ENCODE results near the gene AK8. TPM values are rescaled to one million over a fixed set of nuclear protein-coding genes. Genes with fewer than 3 reads are reported as not detected.

Gene AK8
- total RNA-seq, 1 experiment from 2014 or later = 2.5 TPM

- Histone ChIP-seq H3K9me3 (ENCODE audit: control insufficient read depth in 1 of 2, insufficient read depth in 1 of 2, low read depth in 1 of 2, low read length in 2 of 2) (no peaks in the 10 kb centered on the region), H3K9me2 (ENCODE audit: insufficient read depth) (no peaks in the 10 kb centered on the region), H3K36me3 (ENCODE audit: control insufficient read depth in 1 of 2, insufficient read depth in 2 of 2, low read length in 2 of 2) (no peaks in the 10 kb centered on the region), H3K27me3 (ENCODE audit: insufficient read depth, low read length) (no peaks in the 10 kb centered on the region), H3K4me1 (ENCODE audit: control insufficient read depth in 1 of 2, insufficient read depth in 2 of 2, low read length in 2 of 2) (no peaks in the 10 kb centered on the region), H2AFZ (ENCODE audit: low read depth, low read length, poor library complexity, severe bottlenecking) (no peak overlapping the region), H3K27ac (ENCODE audit: low read depth, low read length) (no peak overlapping the region), H3K79me2 (ENCODE audit: insufficient read depth, low read length) (no peaks in the 10 kb centered on the region), H3K4me2 (ENCODE audit: low read length) (no peak overlapping the region), H3K9ac (ENCODE audit: low read length) (no peak overlapping the region), H3K4me3 (replicated peaks in 1 of 2; ENCODE audit: low read depth in 1 of 2, low read length in 2 of 2) (no peak overlapping the region), H4K20me1 (ENCODE audit: insufficient read depth) (no peaks in the 10 kb centered on the region)
- no TSS peak for BruUV-seq (replicated peaks)
- ChIA-PET CTCF (no interaction called here), POLR2A (no interaction called here), RAD21 (ENCODE audit: low non-redundant PET in 1 of 2, low total read pairs in 2 of 2, uncharacterized antibody in 2 of 2, unreplicated experiment in 2 of 2) (no interaction called here)
- ATAC-seq = no peak; the same call in 1 of the 2 replicates
- no peak for DNase-seq (ENCODE audit: low read depth, low spot score)
- intact Hi-C loops (cut with micrococcal nuclease) = no loop called here
- no peak for TF ChIP-seq EZH2 (IDR thresholded peaks at IDR 0.05)
- TF ChIP-seq CEBPB (IDR thresholded peaks at IDR 0.05; ENCODE audit: low read depth) = no peak
- TF ChIP-seq JUND (IDR thresholded peaks at IDR 0.05) = no peak
- no peak for TF ChIP-seq SIN3A (IDR thresholded peaks at IDR 0.05; ENCODE audit: low read depth)
- no peak for TF ChIP-seq ZFX (IDR thresholded peaks at IDR 0.05)
- TF ChIP-seq CTCF (IDR thresholded peaks at IDR 0.05 in 2 of 3, conservative IDR thresholded peaks at IDR 0.05 in 1 of 3; ENCODE audit: borderline replicate concordance in 1 of 3, insufficient read depth in 1 of 3, low read depth in 2 of 3, low read length in 2 of 3) = no peak
- no peak for TF ChIP-seq YY1 (IDR thresholded peaks at IDR 0.05; ENCODE audit: extremely low read depth, insufficient replicate concordance, low read depth, low read length)
- TF ChIP-seq SRF (IDR thresholded peaks at IDR 0.05; ENCODE audit: low read depth) = no peak
- TF ChIP-seq RAD21 (IDR thresholded peaks at IDR 0.05; ENCODE audit: low read depth) = no peak
- TF ChIP-seq EZH2phosphoT487 (IDR thresholded peaks at IDR 0.05; ENCODE audit: borderline replicate concordance) = no peak
- TF ChIP-seq MAX (IDR thresholded peaks at IDR 0.05) = no peak
- TF ChIP-seq TCF7L2 (IDR thresholded peaks at IDR 0.05; ENCODE audit: borderline replicate concordance, extremely low read depth, insufficient read depth, insufficient read length) = no peak
- no peak for TF ChIP-seq POLR2A (IDR thresholded peaks at IDR 0.05; ENCODE audit: borderline replicate concordance, extremely low read depth, insufficient read depth, insufficient read length)
- no peak for TF ChIP-seq REST (IDR thresholded peaks at IDR 0.05; ENCODE audit: low read depth)
- no peak for TF ChIP-seq SP1 (IDR thresholded peaks at IDR 0.05; ENCODE audit: low read depth)
Observed at GRCh38 chr9:132753593-132753880, 124.5 kb downstream of the AK8 start.
